Muscle layer of colon (tissue), 2 donors: ENCODE data around the gene CHRM4.

Experiments
- H3K27ac ChIP-seq: one replicate; pipeline ENCODE4 v1.7.0; 2013; ENCODE audit warnings: low read depth, mild to moderate bottlenecking, low read length, moderate library complexity
- H3K27me3 ChIP-seq, 2 donors: one replicate each; pipeline ENCODE4 v1.7.0; 2013; ENCODE audit warnings: low read length in 2 of 2, mild to moderate bottlenecking in 2 of 2; ENCODE audit not compliant: insufficient read depth in 2 of 2, control insufficient read depth in 1 of 2
- H3K36me3 ChIP-seq: one replicate; pipeline ENCODE4 v1.7.0; 2013; ENCODE audit warnings: mild to moderate bottlenecking, low read length; ENCODE audit not compliant: insufficient read depth
- H3K4me1 ChIP-seq: one replicate; pipeline ENCODE4 v1.7.0; 2013; ENCODE audit warnings: mild to moderate bottlenecking, low read length; ENCODE audit not compliant: insufficient read depth
- H3K4me3 ChIP-seq, 2 donors: one replicate each; pipeline ENCODE4 v1.7.0; 2013; ENCODE audit warnings: low read length in 2 of 2, low read depth in 1 of 2, mild to moderate bottlenecking in 1 of 2, moderate library complexity in 1 of 2
- H3K9ac ChIP-seq: one replicate; pipeline ENCODE4 v1.7.0; 2013; ENCODE audit warnings: low read length
- H3K9me3 ChIP-seq: one replicate; pipeline ENCODE4 v1.7.0; 2013; ENCODE audit warnings: mild to moderate bottlenecking, low read length
- donor health status: abdominal sarcoma.
- donor health status: Adenocarcinoma of cecum.

CHRM4 gene

DNA sequence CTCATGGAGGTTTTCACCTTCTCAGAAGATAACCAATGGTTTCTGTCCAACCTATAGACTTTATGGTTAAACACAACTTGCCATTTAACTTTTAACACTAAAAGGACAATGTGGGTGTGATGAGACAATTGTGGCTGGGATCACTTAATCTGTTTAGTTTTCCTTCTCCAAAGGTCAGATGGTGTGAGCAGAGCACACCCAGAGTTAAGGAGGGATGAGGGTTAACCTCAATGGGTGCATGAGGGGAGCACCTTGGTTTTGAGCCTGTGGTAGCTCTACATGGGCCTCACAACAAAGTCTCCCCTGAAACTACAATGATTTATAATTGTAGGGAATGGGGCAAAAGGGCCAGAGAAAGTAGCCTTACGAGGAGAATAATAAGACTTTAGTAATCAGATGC, 28.9 kb upstream of the CHRM4 start:
- peaks cover 36% of the 10 kb centered on the region for H3K36me3 ChIP-seq
- no peak overlapping the region for H3K27ac ChIP-seq
- no peak overlapping the region for H3K9ac ChIP-seq
- no peak overlapping the region for H3K4me3 ChIP-seq
- H3K4me1 ChIP-seq, result no peaks in the 10 kb centered on the region
- H3K27me3 ChIP-seq, result no peaks in the 10 kb centered on the region
- H3K9me3 ChIP-seq, result no peaks in the 10 kb centered on the region

DNA sequence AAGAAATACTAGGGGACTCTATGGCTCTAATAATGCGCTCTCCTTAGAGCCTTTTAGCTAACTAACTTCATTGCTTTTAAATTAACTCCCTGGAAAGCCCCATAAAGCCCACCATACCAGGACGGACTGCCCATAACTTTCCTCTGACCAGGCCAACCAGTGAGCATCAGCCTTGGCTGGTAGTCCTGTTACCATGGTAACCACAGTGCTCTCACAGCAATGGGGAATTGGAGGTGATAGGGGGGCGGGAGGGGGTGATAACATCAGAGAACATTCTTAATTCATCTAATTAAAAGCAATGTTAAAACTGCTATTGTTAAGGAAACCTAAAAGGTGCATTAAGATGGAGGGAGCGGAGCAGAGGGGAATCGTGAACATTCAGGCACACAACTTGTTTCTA, 27.2 kb upstream of the CHRM4 start:
- Histone ChIP-seq H3K36me3 (peaks cover 47% of the 10 kb centered on the region), H3K27me3 (no peaks in the 10 kb centered on the region), H3K4me1 (no peaks in the 10 kb centered on the region), H3K9ac (no peak overlapping the region), H3K9me3 (no peaks in the 10 kb centered on the region), H3K4me3 (no peak overlapping the region), H3K27ac (no peak overlapping the region)

DNA sequence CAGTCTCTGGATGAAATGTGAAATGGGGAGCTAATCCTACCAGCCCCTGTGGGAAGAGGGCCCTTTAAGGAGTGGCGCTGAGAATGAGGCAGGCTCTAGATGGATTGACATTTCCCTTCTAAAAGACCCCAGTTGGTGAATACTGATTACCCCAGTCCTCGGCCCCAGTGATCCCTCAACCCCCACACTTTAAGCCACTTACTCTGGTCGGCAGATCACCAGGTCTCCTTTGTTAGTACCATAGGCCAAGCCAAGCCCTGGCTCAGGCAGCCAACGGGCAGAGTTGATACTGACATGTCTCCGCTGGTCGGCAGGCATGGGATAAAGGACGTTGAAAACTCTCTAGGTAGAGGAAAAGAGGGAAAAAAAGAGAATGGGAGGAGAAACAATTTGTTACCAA, 26.1 kb upstream of the CHRM4 start:
- H3K27me3 ChIP-seq, result no peaks in the 10 kb centered on the region
- no peak overlapping the region for H3K9ac ChIP-seq
- no peak overlapping the region for H3K4me3 ChIP-seq
- no peaks in the 10 kb centered on the region for H3K9me3 ChIP-seq
- peaks cover 49% of the 10 kb centered on the region for H3K36me3 ChIP-seq
- no peak overlapping the region for H3K27ac ChIP-seq
- H3K4me1 ChIP-seq, result no peaks in the 10 kb centered on the region

DNA sequence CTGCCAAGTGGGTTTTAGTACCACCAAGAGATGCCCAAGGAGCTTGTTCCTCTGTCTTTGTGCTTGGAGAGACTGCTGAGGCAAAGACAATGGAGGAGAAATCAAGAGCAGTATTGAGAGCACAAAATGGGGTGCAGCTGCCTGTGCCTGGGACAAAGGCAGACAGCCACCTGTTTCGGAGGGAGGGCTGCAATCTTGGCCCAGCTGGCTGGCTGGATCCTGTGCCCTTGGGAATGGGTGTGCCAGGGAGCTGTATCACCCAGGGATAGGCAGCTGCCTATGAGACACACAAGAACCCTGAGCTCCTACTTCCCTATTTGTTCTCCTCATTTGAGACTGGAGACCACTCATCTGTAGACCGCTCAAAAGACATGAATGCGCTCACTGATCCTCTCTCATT, 23.3 kb upstream of the CHRM4 start:
- H3K27me3 ChIP-seq, result no peaks in the 10 kb centered on the region
- H3K9ac ChIP-seq, result no peak overlapping the region
- no peak overlapping the region for H3K27ac ChIP-seq
- H3K4me3 ChIP-seq, result no peak overlapping the region
- peaks cover 40% of the 10 kb centered on the region for H3K36me3 ChIP-seq
- no peaks in the 10 kb centered on the region for H3K4me1 ChIP-seq
- H3K9me3 ChIP-seq, result no peaks in the 10 kb centered on the region

DNA sequence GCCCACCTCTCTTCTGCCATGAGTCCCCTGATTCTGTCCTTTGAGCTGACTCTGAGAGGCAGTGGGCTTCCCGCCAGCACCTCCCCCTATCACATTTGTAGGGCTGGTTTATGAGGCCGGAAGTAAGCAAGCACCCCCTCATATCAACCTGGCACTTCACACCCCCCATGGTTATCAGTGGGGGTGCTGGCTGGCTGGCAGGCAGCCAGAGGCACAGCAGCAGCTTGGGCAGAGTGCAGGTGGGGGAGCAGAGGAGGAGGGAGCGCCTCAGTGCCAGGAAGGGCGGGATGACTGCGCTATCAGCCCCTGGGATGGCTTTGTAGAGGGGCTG, 22.9 kb upstream of the CHRM4 start:
- Histone ChIP-seq H3K27me3 (no peaks in the 10 kb centered on the region), H3K27ac (no peak overlapping the region), H3K9me3 (no peaks in the 10 kb centered on the region), H3K4me1 (no peaks in the 10 kb centered on the region), H3K36me3 (peaks cover 44% of the 10 kb centered on the region), H3K4me3 (no peak overlapping the region), H3K9ac (no peak overlapping the region)

DNA sequence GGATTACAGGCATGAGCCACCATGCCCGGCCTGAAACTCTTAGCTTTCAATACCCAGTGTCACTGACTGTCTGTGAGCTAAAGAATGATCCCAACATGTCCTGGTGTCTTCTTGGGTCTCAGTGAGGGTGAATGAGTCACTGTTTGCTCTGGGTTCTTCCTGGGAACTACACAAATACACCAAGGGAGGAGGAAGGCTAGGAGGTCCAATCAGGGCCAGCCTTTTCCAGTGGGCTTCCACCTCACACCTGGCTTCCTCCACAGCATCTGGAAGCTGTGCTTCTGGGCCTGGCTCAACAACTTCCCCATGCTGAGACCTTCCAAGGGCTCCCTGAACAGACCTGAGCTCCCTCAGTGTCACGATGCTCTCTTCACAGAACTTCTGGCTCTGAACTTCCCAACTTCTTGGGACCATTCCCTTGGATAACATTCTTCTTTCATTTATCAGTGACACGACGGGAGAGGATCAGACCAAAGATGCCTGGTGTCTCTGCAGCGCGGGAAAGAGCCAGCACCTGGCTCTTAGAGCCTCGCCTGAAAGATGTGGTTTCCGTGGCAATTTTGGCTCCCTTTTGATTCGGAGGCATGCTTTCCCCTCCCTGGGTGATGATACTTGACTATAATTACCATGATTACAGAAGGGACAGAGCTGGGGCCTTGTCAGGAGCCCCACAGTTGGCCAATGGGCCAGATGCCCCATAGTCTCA, 22.3 kb upstream of the CHRM4 start:
- H3K27ac ChIP-seq, result no peak overlapping the region
- no peaks in the 10 kb centered on the region for H3K27me3 ChIP-seq
- no peak overlapping the region for H3K9ac ChIP-seq
- H3K4me3 ChIP-seq, result no peak overlapping the region
- no peaks in the 10 kb centered on the region for H3K4me1 ChIP-seq
- peaks cover 46% of the 10 kb centered on the region for H3K36me3 ChIP-seq
- H3K9me3 ChIP-seq, result no peaks in the 10 kb centered on the region

DNA sequence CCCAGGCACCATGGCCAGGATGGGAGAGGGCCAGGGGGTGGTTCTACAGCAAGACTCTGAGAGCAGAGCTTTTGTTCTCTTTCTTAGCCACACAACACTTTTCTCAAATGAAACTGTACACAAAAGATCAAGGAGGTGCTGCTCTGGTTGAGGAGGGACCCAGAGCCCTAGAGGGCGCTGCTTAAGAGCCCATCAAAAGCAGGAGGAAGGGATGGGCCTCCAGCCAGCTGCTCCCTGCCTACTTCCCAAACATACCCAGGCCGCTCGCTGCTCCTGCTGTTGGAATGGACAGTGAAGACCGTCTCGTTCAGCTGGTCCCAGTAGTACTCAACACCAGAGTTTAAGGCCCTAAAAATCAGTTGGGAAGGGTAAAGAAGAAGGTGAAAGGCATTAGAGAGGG, 18.4 kb upstream of the CHRM4 start:
- peaks cover 33% of the 10 kb centered on the region for H3K36me3 ChIP-seq
- H3K27me3 ChIP-seq, result no peaks in the 10 kb centered on the region
- no peak overlapping the region for H3K9ac ChIP-seq
- H3K27ac ChIP-seq, result no peak overlapping the region
- no peak overlapping the region for H3K4me3 ChIP-seq
- no peaks in the 10 kb centered on the region for H3K4me1 ChIP-seq
- no peaks in the 10 kb centered on the region for H3K9me3 ChIP-seq

DNA sequence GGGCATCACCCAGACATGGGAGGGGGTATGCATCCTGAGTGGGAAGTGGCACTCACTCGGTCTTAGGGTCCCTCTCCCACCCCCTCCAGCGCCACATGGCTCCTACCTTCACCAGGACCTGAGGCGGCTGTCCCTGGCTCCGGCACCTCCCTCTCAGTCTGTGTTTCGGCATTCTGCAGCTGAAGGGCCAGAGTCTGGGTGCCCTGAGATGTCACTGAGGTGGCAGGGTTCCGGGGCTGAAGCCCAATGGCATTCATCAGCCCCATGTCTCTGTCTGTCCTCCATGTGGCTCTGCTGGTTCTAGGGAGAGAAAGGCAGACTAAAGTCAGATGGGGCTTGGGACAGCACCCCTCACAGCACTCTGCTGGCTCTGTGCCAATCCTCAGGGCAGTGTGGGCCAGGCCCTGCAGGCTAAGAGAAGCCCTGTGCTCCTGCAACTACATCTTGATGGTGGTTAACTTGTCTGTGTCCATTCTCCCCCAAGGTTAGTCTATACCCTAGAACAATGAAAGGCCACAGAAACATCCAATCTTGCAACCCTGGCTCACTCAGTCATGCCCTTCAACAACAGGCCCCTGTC, 16.9 kb upstream of the CHRM4 start:
- Histone ChIP-seq H3K9me3 (no peaks in the 10 kb centered on the region), H3K27me3 (no peaks in the 10 kb centered on the region), H3K9ac (no peak overlapping the region), H3K36me3 (peaks cover 28% of the 10 kb centered on the region), H3K4me3 (no peak overlapping the region), H3K27ac (no peak overlapping the region), H3K4me1 (no peaks in the 10 kb centered on the region)

DNA sequence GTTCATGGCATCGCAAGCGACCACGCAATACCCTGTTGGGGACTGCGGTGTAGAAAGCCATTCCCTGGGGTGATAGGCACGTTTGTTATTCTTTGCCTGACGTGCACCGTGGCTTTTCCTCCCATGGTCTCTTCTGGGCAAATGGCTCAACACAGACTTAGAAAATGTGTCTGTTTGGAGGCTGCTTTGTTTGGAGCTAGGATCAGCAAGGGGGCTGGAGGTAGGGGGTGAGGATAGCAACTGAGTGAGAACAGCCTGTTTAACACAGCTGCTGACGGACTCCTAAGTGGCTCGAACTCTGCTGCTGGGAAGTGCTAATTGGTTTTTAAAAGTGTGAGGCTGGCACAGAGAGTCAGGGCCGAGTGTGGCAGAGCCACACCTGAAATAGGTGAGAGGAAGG, 16.1 kb upstream of the CHRM4 start:
- H3K36me3 ChIP-seq, result peaks cover 28% of the 10 kb centered on the region

DNA sequence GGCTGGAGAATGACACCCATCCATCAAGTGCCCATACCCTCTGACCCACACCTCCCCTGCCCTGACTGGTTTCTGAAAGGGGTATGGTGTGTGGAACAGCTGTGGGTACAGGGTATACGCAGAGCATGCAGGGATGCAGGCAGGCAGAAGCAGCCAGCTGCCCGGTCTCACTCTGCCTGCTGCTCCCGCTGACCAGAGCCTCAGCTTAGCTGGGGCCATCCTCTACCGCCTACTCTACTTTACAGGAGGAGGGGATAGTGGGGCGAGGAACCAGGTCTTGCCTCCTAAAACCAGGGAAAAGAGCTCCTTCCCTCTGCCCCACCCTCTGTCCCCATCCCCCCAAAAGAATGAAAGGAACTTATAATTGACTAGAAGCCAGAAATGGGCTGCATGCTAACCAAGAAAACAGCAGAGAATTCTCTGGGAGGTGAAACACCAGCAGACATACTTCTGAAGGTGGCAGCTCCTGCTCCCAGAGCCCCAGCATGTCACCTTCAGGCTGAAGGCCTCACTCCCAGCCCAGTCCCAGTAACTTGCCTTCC, 13.0 kb upstream of the CHRM4 start:
- no peak overlapping the region for H3K4me3 ChIP-seq
- no peaks in the 10 kb centered on the region for H3K4me1 ChIP-seq
- no peak overlapping the region for H3K27ac ChIP-seq
- H3K9ac ChIP-seq, result no peak overlapping the region
- H3K27me3 ChIP-seq, result no peaks in the 10 kb centered on the region
- no peaks in the 10 kb centered on the region for H3K9me3 ChIP-seq
- H3K36me3 ChIP-seq, result peaks cover 18% of the 10 kb centered on the region

More for the DNA sequence above, 16.1 kb upstream of the CHRM4 start:
- Histone ChIP-seq H3K27ac (no peak overlapping the region), H3K4me3 (no peak overlapping the region), H3K9ac (no peak overlapping the region), H3K27me3 (no peaks in the 10 kb centered on the region), H3K4me1 (no peaks in the 10 kb centered on the region), H3K9me3 (no peaks in the 10 kb centered on the region)

DNA sequence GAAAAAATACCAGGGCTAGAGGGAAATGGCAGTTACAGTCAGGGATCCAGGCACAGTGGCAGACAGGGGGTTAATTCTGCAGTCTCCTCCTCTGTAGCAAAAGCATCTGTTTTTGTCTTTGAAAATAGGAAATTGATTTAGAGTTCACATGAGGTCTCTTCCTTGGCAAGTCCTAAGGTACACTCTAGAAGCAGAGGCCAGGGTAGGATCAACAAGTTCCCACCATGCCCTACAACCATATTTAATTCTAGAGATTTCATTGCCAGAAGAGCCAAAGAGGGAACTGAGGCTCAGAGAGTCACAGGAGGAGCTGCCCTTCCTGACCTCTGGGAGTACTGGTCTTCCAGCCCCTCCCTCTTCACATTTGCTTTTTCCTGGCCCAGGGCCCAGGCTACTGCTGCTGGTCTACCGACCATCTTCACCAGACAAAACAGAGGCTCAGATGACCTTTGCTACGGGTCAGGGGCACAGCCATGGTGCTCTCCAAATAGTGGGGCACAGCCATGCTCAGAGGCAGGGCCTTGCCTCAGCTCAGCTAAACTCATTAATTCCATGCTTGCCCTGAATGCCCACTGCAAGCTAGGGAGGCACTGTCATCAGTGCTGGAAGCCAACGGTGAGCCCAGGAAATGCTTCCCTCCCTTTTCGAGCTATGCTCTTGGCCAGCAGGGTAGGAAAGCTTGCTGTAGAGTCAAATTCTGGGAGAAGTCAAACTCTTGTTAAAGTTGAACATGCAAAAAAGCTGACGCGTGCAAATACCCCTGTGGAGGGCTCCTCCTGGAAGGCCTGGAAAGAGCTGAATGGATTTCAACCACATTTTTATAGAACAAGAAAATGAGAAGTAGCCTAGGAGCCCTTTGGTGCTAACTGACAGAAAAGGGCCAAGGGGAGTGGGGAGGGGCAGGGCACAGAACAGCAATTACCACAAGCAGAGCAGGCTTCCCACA, 11.7 kb upstream of the CHRM4 start:
- Histone ChIP-seq H3K9ac (no peak overlapping the region), H3K36me3 (peaks cover 9% of the 10 kb centered on the region), H3K9me3 (no peaks in the 10 kb centered on the region), H3K4me3 (no peak overlapping the region), H3K27me3 (no peaks in the 10 kb centered on the region), H3K4me1 (no peaks in the 10 kb centered on the region), H3K27ac (no peak overlapping the region)
